Adipocyte (in vitro differentiated cells): ENCODE measurements around the gene RNF10.
"Not testable (repeated sequence)": the region's sequence is repeated elsewhere in the genome, so short reads cannot be mapped to it uniquely, and the experiment has no call there.

Experiments used
- DNase-seq: peaks from one replicate; pipeline ENCODE4 v3.0.0-alpha.2; 2015; ENCODE audit warnings: low read depth
- H3K27me3 ChIP-seq: replicated peaks from 2 replicates; pipeline ENCODE4 v1.7.0; 2013; ENCODE audit warnings: mild to moderate bottlenecking, low read length, moderate library complexity; ENCODE audit not compliant: control insufficient read depth, insufficient read depth
- H3K36me3 ChIP-seq: 2 replicates; pipeline ENCODE4 v1.7.0; 2013; ENCODE audit warnings: low read length, mild to moderate bottlenecking, moderate library complexity; ENCODE audit not compliant: control insufficient read depth, insufficient read depth, severe bottlenecking
- H3K4me1 ChIP-seq: 2 replicates; pipeline ENCODE4 v1.7.0; 2013; ENCODE audit warnings: mild to moderate bottlenecking, low read length, moderate library complexity; ENCODE audit not compliant: control insufficient read depth, insufficient read depth
- H3K4me3 ChIP-seq: 2 replicates; pipeline ENCODE4 v1.7.0; 2013; ENCODE audit warnings: mild to moderate bottlenecking, low read length, moderate library complexity
- H3K9ac ChIP-seq: 2 replicates; pipeline ENCODE4 v1.7.0; 2013; ENCODE audit warnings: mild to moderate bottlenecking, low read length, moderate library complexity
- H3K9me3 ChIP-seq: 2 replicates; pipeline ENCODE4 v1.7.0; 2013; ENCODE audit warnings: mild to moderate bottlenecking, low read length, moderate library complexity; ENCODE audit not compliant: control insufficient read depth

The RNF10 gene

GRCh38 chr12:120534203-120534702, at the start of gene RNF10:
RNF10 (plus strand) TSS chr12:120534356; CDS start chr12:120534812, 456 bp downstream.
- Histone ChIP-seq H3K27me3 (no peaks in the 10 kb centered on the region), H3K4me3 (peak within 1 kb of the TSS; percentile 96), H3K9me3 (no peaks in the 10 kb centered on the region), H3K36me3 (no peaks in the 10 kb centered on the region), H3K4me1 (peaks cover 45% of the 10 kb centered on the region), H3K9ac (peak within 1 kb of the TSS; percentile 98)
- DNase-seq = peak; percentile 93

- Histone ChIP-seq H3K4me3 (no peak overlapping the region), H3K9ac (no peak overlapping the region), H3K27me3 (no peaks in the 10 kb centered on the region), H3K36me3 (no peaks in the 10 kb centered on the region), H3K9me3 (no peaks in the 10 kb centered on the region), H3K4me1 (no peaks in the 10 kb centered on the region)
- no peak for DNase-seq
Measured at GRCh38 chr12:120485961-120486881, 47.9 kb upstream of the RNF10 start.

DNA sequence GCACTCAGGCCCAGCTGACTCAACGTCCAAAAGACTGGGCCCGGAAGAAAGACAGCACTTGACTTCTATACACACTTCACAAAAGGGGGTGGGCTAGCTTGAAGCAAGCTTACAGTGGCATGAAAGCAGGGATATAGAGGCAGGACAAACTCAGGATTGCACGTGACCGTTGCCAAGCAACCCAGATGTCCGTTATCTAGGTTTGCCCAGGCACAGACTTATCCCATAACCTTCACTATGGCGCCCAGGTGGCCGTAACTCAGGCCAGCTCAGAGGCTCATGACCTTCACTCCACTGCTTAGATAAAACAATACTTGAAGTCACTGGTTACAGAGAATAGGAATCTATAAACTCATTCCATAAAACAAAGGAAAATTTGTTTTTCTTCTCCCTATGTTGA, 46.6 kb upstream of the RNF10 start:
- not testable (repeated sequence) for DNase-seq, H3K27me3 ChIP-seq

GRCh38 chr12:120488057-120488640, 46.0 kb upstream of the RNF10 start:
- Histone ChIP-seq H3K4me3 (no peak overlapping the region), H3K9me3 (no peaks in the 10 kb centered on the region), H3K4me1 (no peaks in the 10 kb centered on the region), H3K36me3 (no peaks in the 10 kb centered on the region), H3K9ac (no peak overlapping the region), H3K27me3 (no peaks in the 10 kb centered on the region)
- no peak for DNase-seq

More for the DNA sequence above, 46.6 kb upstream of the RNF10 start:
- not testable (repeated sequence) for H3K4me3 ChIP-seq, H3K9ac ChIP-seq, H3K4me1 ChIP-seq, H3K9me3 ChIP-seq, H3K36me3 ChIP-seq

DNA sequence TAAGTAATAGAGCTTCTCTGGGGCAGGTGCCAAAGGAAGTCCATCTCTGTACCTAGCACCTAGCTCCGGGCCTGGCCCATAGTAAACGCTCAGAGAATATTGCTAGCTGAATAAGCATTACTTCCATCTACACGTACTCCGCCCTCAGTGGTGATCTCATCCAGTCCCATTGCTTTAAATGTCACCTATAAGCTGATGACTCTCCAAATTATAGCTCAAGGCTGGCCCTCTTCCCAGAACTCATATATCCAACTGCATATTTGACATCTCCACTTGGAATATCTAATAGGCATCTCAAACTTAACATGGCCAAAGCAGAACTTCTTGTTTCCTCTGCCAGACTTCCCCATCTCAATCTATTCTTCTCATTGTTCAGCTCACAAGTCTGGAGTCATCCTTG, 45.1 kb upstream of the RNF10 start:
- no peaks in the 10 kb centered on the region for H3K4me1 ChIP-seq
- no peaks in the 10 kb centered on the region for H3K36me3 ChIP-seq
- no peak overlapping the region for H3K9ac ChIP-seq
- H3K27me3 ChIP-seq = no peaks in the 10 kb centered on the region
- DNase-seq = no peak
- no peak overlapping the region for H3K4me3 ChIP-seq
- no peaks in the 10 kb centered on the region for H3K9me3 ChIP-seq

GRCh38 chr12:120490325-120490724, 43.8 kb upstream of the RNF10 start:
- Histone ChIP-seq H3K4me1 (peaks cover 6% of the 10 kb centered on the region), H3K9me3 (no peaks in the 10 kb centered on the region), H3K4me3 (no peak overlapping the region), H3K27me3 (no peaks in the 10 kb centered on the region), H3K9ac (no peak overlapping the region), H3K36me3 (no peaks in the 10 kb centered on the region)
- DNase-seq = no peak

- Histone ChIP-seq H3K9me3 (no peaks in the 10 kb centered on the region), H3K27me3 (no peaks in the 10 kb centered on the region), H3K4me3 (no peak overlapping the region), H3K36me3 (no peaks in the 10 kb centered on the region), H3K4me1 (peaks cover 7% of the 10 kb centered on the region), H3K9ac (no peak overlapping the region)
- no peak for DNase-seq
Measured at GRCh38 chr12:120490833-120491512, 43.2 kb upstream of the RNF10 start.

- H3K9ac ChIP-seq = peak overlapping the region; percentile 97
- no peaks in the 10 kb centered on the region for H3K27me3 ChIP-seq
- no peaks in the 10 kb centered on the region for H3K9me3 ChIP-seq
- peaks cover 14% of the 10 kb centered on the region for H3K36me3 ChIP-seq
- H3K4me3 ChIP-seq = peak overlapping the region; percentile 99
- peak; percentile 9 for DNase-seq
- H3K4me1 ChIP-seq = peaks cover 19% of the 10 kb centered on the region
Measured at GRCh38 chr12:120495186-120495730, 38.9 kb upstream of the RNF10 start.

- peak within 1 kb of the TSS; percentile 99 for H3K4me3 ChIP-seq
- peaks cover 19% of the 10 kb centered on the region for H3K4me1 ChIP-seq
- H3K36me3 ChIP-seq = peaks cover 14% of the 10 kb centered on the region
- no peaks in the 10 kb centered on the region for H3K9me3 ChIP-seq
- peak; percentile 99 for DNase-seq
- peak within 1 kb of the TSS; percentile 97 for H3K9ac ChIP-seq
- no peaks in the 10 kb centered on the region for H3K27me3 ChIP-seq
Measured at GRCh38 chr12:120495731-120496412, 38.3 kb upstream of the RNF10 start, which contains the start of gene DYNLL1. DYNLL1 (plus strand) TSS chr12:120496113; CDS start chr12:120496422, 309 bp downstream.

GRCh38 chr12:120496413-120497340, 37.5 kb upstream of the RNF10 start:
- Histone ChIP-seq H3K9ac (peak overlapping the region; percentile 97), H3K9me3 (no peaks in the 10 kb centered on the region), H3K4me3 (peak overlapping the region; percentile 99), H3K4me1 (peaks cover 19% of the 10 kb centered on the region), H3K36me3 (peaks cover 14% of the 10 kb centered on the region), H3K27me3 (no peaks in the 10 kb centered on the region)
- DNase-seq = peak; percentile 79
